A549 (cell line): ENCODE results near the gene SOX10. TPM values are rescaled to one million over a fixed set of nuclear protein-coding genes. Genes with fewer than 3 reads are reported as not detected.

ENCODE experiments used
- ATAC-seq, 2 experiments: fragments of 200-7000 bp in 1 of 2; fragments of >200 bp in 1 of 2; cut with Nextera tagmentation in 1 of 2; cut with Tn5 transposase in 1 of 2; 3 replicates each; pipeline versions ENCODE4 v1.8.0 to v1.9.1; 2018 to 2020; ENCODE audit warnings: mild to moderate bottlenecking in 1 of 2, moderate library complexity in 1 of 2
- CTCF ChIA-PET: fragments of 300-600 bp; sonication (Branson Sonifier 250); formaldehyde crosslinking; extraction: SDS; loops from one replicate; lab custom pipeline; 2021; ENCODE audit warnings: antibody characterized with exemption, inconsistent platforms; lab: Yijun Ruan, JAX
- POLR2A ChIA-PET: fragments of 350-600 bp; formaldehyde crosslinking; extraction: SDS; loops from one replicate; lab custom pipeline; 2021; ENCODE audit warnings: antibody characterized with exemption, inconsistent platforms; lab: Yijun Ruan, JAX
- DNase-seq, 2 experiments: peaks; one replicate each; pipeline versions ENCODE4 v3.0.0 to v3.0.0-alpha.2; 2011 to 2016; ENCODE audit warnings: low read depth in 1 of 2, low spot score in 1 of 2
- FAIRE-seq: peaks from 2 replicates; lab custom pipeline; 2011; peaks lifted over from hg19 to GRCh38; lab: Jason Lieb, UNC
- H3K27ac ChIP-seq, 2 experiments: fragments of >200 bp; sonication (Bioruptor Twin); formaldehyde crosslinking; 3 replicates each; pipeline ENCODE4 v1.5.1; 2016 to 2017
- H3K4me1 ChIP-seq: fragments of >200 bp; sonication (Bioruptor Twin); formaldehyde crosslinking; 3 replicates; pipeline ENCODE4 v1.6.1; 2016
- H3K4me2 ChIP-seq: fragments of >200 bp; sonication (Bioruptor Twin); formaldehyde crosslinking; 3 replicates; pipeline ENCODE4 v1.6.1; 2016
- H3K4me3 ChIP-seq: fragments of >200 bp; sonication (Bioruptor Twin); formaldehyde crosslinking; 3 replicates; pipeline ENCODE4 v1.5.1; 2016
- H3K9me3 ChIP-seq: fragments of >200 bp; sonication (Bioruptor Twin); formaldehyde crosslinking; 3 replicates; pipeline ENCODE4 v1.6.1; 2016
- BCL3 ChIP-seq: fragments of >200 bp; sonication (Bioruptor Twin); formaldehyde crosslinking; IDR thresholded peaks from 3 replicates; pipeline ENCODE4 v1.6.1; 2016
- BHLHE40 ChIP-seq: IDR thresholded peaks from 2 replicates; pipeline ENCODE4 v1.6.1; 2012; ENCODE audit warnings: low read depth, low read length, inconsistent platforms
- CBX8 ChIP-seq: fragments of 200-600 bp; sonication (generic); IDR thresholded peaks from 2 replicates; pipeline ENCODE4 v1.6.1; 2016
- CTCF ChIP-seq: fragments of >200 bp; sonication (Bioruptor Twin); formaldehyde crosslinking; IDR thresholded peaks from 3 replicates; pipeline ENCODE4 v1.5.1; 2016
- E2F6 ChIP-seq: IDR thresholded peaks from 2 replicates; pipeline ENCODE4 v1.6.1; 2012; ENCODE audit warnings: low read depth, borderline replicate concordance
- EHF ChIP-seq: fragments of 250-450 bp; sonication (Bioruptor Pico); IDR thresholded peaks from 2 replicates; pipeline ENCODE4 v1.5.0; 2020; ENCODE audit warnings: mild to moderate bottlenecking
- EHMT2 ChIP-seq: fragments of 200-600 bp; sonication (generic); IDR thresholded peaks from 2 replicates; pipeline ENCODE4 v1.6.1; 2016; ENCODE audit warnings: antibody characterized with exemption, low read depth, mild to moderate bottlenecking, moderate library complexity
- ELK1 ChIP-seq: fragments of 150-350 bp; IDR thresholded peaks from 2 replicates; pipeline ENCODE4 v1.6.1; 2014; ENCODE audit warnings: low read depth, mild to moderate bottlenecking, low read length
- EP300 ChIP-seq, 2 experiments: fragments of >200 bp; sonication (Bioruptor Twin); formaldehyde crosslinking; IDR thresholded peaks; 2 replicates in 1 of 2; 3 replicates in 1 of 2; pipeline ENCODE4 v1.6.1; 2016 to 2017
- FOSL2 ChIP-seq, 2 experiments: fragments of 450-650 bp in 1 of 2; fragments of >200 bp in 1 of 2; sonication (Bioruptor Twin) in 1 of 2; formaldehyde crosslinking; IDR thresholded peaks; 2 replicates each; pipeline versions ENCODE4 v1.5.0 to v1.6.1; 2016 to 2020; ENCODE audit warnings: mild to moderate bottlenecking in 1 of 2, moderate library complexity in 1 of 2
- HOXB5 ChIP-seq: fragments of 250-450 bp; sonication (Bioruptor Pico); IDR thresholded peaks from 2 replicates; pipeline ENCODE4 v1.5.0; 2020; ENCODE audit warnings: mild to moderate bottlenecking, moderate library complexity
- JUN ChIP-seq, 2 experiments: fragments of >200 bp; sonication (Bioruptor Twin); formaldehyde crosslinking; IDR thresholded peaks; 2 replicates in 1 of 2; 3 replicates in 1 of 2; pipeline ENCODE4 v1.6.1; 2016 to 2017
- KDM1A ChIP-seq: fragments of 200-600 bp; sonication (generic); IDR thresholded peaks from 2 replicates; pipeline ENCODE4 v1.6.1; 2016; ENCODE audit warnings: low read depth, mild to moderate bottlenecking
- NFE2L2 ChIP-seq: fragments of 150-350 bp; conservative IDR thresholded peaks from 2 replicates; pipeline ENCODE4 v1.6.1; 2014; ENCODE audit warnings: low read length
- NR3C1 ChIP-seq: fragments of >200 bp; sonication (Bioruptor Twin); formaldehyde crosslinking; IDR thresholded peaks from 3 replicates; pipeline ENCODE4 v1.6.1; 2017
- PBX3 ChIP-seq: IDR thresholded peaks from 2 replicates; pipeline ENCODE4 v1.6.1; 2012
- PHF8 ChIP-seq: fragments of 200-600 bp; sonication (generic); IDR thresholded peaks from 2 replicates; pipeline ENCODE4 v1.6.1; 2016; ENCODE audit warnings: low read depth, mild to moderate bottlenecking, antibody characterized with exemption, moderate library complexity, borderline replicate concordance
- RAD21 ChIP-seq, 2 experiments: fragments of >200 bp in 1 of 2; sonication (Bioruptor Twin) in 1 of 2; formaldehyde crosslinking in 1 of 2; IDR thresholded peaks in 1 of 2; conservative IDR thresholded peaks in 1 of 2; 2 replicates in 1 of 2; 3 replicates in 1 of 2; pipeline ENCODE4 v1.6.1; 2012 to 2018; ENCODE audit warnings: inconsistent platforms in 1 of 2
- TFCP2L1 ChIP-seq: fragments of 250-450 bp; sonication (Bioruptor Pico); IDR thresholded peaks from 2 replicates; pipeline ENCODE4 v1.5.0; 2021; ENCODE audit warnings: mild to moderate bottlenecking
- TP53 ChIP-seq: fragments of 250-450 bp; sonication (Bioruptor Pico); IDR thresholded peaks from 2 replicates; pipeline ENCODE4 v1.5.0; 2021; ENCODE audit warnings: mild to moderate bottlenecking, moderate library complexity
- USF2 ChIP-seq: fragments of 450-650 bp; IDR thresholded peaks from 2 replicates; pipeline ENCODE4 v1.6.1; 2014; ENCODE audit warnings: antibody characterized with exemption
- ZFP36 ChIP-seq: fragments of 450-650 bp; IDR thresholded peaks from 2 replicates; pipeline ENCODE4 v1.6.1; 2014; ENCODE audit warnings: borderline replicate concordance; ENCODE audit not compliant: partially characterized antibody
- ZNF302 ChIP-seq: fragments of 250-450 bp; sonication (Bioruptor Pico); IDR thresholded peaks from 2 replicates; pipeline ENCODE4 v1.9.0; 2021; ENCODE audit warnings: inconsistent platforms, mild to moderate bottlenecking, moderate library complexity
- WGBS: methylation state at CpG from one replicate; pipeline ENCODE4 v1.1.6; 2017; ENCODE audit errors: missing lambda C conversion rate; 5-methylcytosine and 5-hydroxymethylcytosine counted together
- polyA plus RNA-seq, 4 experiments: library from polyadenylated mRNA; depleted of rRNA in 3 of 4; stranded (reverse); fragments of >200 nt; fragmentation: RNase III in 1 of 4; extraction: RNeasy Plus Mini Kit Qiagen cat#74134 plus additional on column Dnase treatment in 1 of 4; gene quantifications; 2 replicates in 3 of 4; 3 replicates in 1 of 4; pipeline ENCODE4 v1.2.3, GENCODE V29; 2011 to 2017
- TF ChIP-seq, protein P1 (sequence below): fragments of 250-450 bp; sonication (Bioruptor Pico); IDR thresholded peaks from 2 replicates; pipeline ENCODE4 v1.5.0; 2021; ENCODE audit warnings: mild to moderate bottlenecking, moderate library complexity, borderline replicate concordance

The SOX10 gene
- polyA plus RNA-seq, 2 of the 4 experiments (the other 2 are of a cell fraction), result not detected

GRCh38 chr22:37985751-37986281 lies 1.5 kb upstream of the SOX10 start:
- no peaks in the 10 kb centered on the region for H3K4me1 ChIP-seq
- DNase-seq (no peak), FAIRE-seq (no peak), ATAC-seq (no peak)
- CTCF ChIA-PET, result interaction anchor here (0.5 kb wide), 1 partner anchor 219 kb away, joined by 3 read pairs; no protein-coding TSS in a partner anchor
- H3K9me3 ChIP-seq, result no peaks in the 10 kb centered on the region
- H3K27ac ChIP-seq, result no peak overlapping the region
- POLR2A ChIA-PET, result no interaction called here
- H3K4me2 ChIP-seq, result no peak overlapping the region
- H3K4me3 ChIP-seq, result no peak overlapping the region
- WGBS, result 87% methylated on average over 25 of the region's 27 CpGs
- TF ChIP-seq FOSL2 (IDR thresholded peaks at IDR 0.05) (no peak), FOSL2 (CRISPR knock-in tag; IDR thresholded peaks at IDR 0.05) (no peak), CTCF (no peak), EHMT2 (no peak), NR3C1 (no peak), CBX8 (no peak), ZNF302 (CRISPR knock-in tag) (no peak), BHLHE40 (no peak), KDM1A (no peak), PBX3 (no peak)

GRCh38 chr22:37985050-37985585 lies 763 bp upstream of the SOX10 start:
- H3K9me3 ChIP-seq, result no peaks in the 10 kb centered on the region
- H3K4me1 ChIP-seq, result no peaks in the 10 kb centered on the region
- TF ChIP-seq JUN (IDR thresholded peaks at IDR 0.05) (no peak), ELK1 (no peak), TFCP2L1 (no peak), HOXB5 (CRISPR knock-in tag) (no peak), PHF8 (no peak), RAD21 (conservative IDR thresholded peaks at IDR 0.05 in 1 of 2, IDR thresholded peaks at IDR 0.05 in 1 of 2) (no peak), FOSL2 (IDR thresholded peaks at IDR 0.05) (no peak), FOSL2 (CRISPR knock-in tag; IDR thresholded peaks at IDR 0.05) (no peak), EHF (CRISPR knock-in tag) (no peak), ZNF302 (CRISPR knock-in tag) (no peak), EP300 (IDR thresholded peaks at IDR 0.05) (no peak), BCL3 (no peak), NFE2L2 (no peak), ZFP36 (no peak), TP53 (CRISPR knock-in tag) (no peak), E2F6 (no peak), USF2 (no peak), BHLHE40 (no peak)
- TF ChIP-seq, protein P1, sequence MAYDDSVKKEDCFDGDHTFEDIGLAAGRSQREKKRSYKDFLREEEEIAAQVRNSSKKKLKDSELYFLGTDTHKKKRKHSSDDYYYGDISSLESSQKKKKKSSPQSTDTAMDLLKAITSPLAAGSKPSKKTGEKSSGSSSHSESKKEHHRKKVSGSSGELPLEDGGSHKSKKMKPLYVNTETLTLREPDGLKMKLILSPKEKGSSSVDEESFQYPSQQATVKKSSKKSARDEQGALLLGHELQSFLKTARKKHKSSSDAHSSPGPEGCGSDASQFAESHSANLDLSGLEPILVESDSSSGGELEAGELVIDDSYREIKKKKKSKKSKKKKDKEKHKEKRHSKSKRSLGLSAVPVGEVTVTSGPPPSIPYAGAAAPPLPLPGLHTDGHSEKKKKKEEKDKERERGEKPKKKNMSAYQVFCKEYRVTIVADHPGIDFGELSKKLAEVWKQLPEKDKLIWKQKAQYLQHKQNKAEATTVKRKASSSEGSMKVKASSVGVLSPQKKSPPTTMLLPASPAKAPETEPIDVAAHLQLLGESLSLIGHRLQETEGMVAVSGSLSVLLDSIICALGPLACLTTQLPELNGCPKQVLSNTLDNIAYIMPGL (CRISPR knock-in tag), result no peak
- FAIRE-seq (no peak), ATAC-seq (no peak), DNase-seq (no peak)
- ChIA-PET POLR2A (no interaction called here), CTCF (interaction anchor here (0.5 to 1.4 kb wide), 3 partner anchors 9 to 218 kb away, joined by 3 to 8 read pairs (median 4); no protein-coding TSS in a partner anchor)
- H3K4me2 ChIP-seq, result no peak overlapping the region
- no peak overlapping the region for H3K4me3 ChIP-seq
- 82% methylated on average over 5 of the region's 9 CpGs for WGBS
- H3K27ac ChIP-seq, result no peak overlapping the region
